T-helper 17 cell (primary cell): Measurements from ENCODE around the gene KCNIP4. TPM values are rescaled to one million over a fixed set of nuclear protein-coding genes. Genes with fewer than 3 reads are reported as not detected.
A peak's percentile ranks its signal among the peaks of the same experiment; 100 is the strongest.

Source experiments
- ATAC-seq: fragments of 150-1000 bp; cut with Tn5 transposase; 2 replicates; pipeline ENCODE4 v1.10.0; 2021; ENCODE audit warnings: mild to moderate bottlenecking, moderate library complexity
- DNase-seq, 3 donors: peaks; one replicate each; pipeline versions ENCODE4 v3.0.0 to v3.0.0-alpha.2; 2020 to 2021
- H3K9me3 ChIP-seq: one replicate; pipeline ENCODE4 v1.7.0; 2013; ENCODE audit warnings: low read length, mild to moderate bottlenecking; ENCODE audit not compliant: control insufficient read depth, poor library complexity, severe bottlenecking
- H3K27ac Mint-ChIP-seq: one replicate; pipeline ENCODE4 v1.8.0; 2022; ENCODE audit warnings: mild to moderate bottlenecking, moderate library complexity, mixed read lengths
- H3K27me3 Mint-ChIP-seq: one replicate; pipeline ENCODE4 v1.8.0; 2022; ENCODE audit warnings: mixed read lengths
- H3K36me3 Mint-ChIP-seq: one replicate; pipeline ENCODE4 v1.8.0; 2022; ENCODE audit warnings: low read depth, mixed read lengths
- H3K4me1 Mint-ChIP-seq: one replicate; pipeline ENCODE4 v1.8.0; 2022; ENCODE audit warnings: mild to moderate bottlenecking, mixed read lengths
- H3K4me3 Mint-ChIP-seq: one replicate; pipeline ENCODE4 v1.8.0; 2022; ENCODE audit warnings: mild to moderate bottlenecking, moderate library complexity, mixed read lengths
- total RNA-seq, 4 donors: library from RNA in 2 of 4; stranded (reverse) in 2 of 4; gene quantifications; one replicate each; pipeline ENCODE4 v1.2.3 and lab custom pipeline; 2022 to 2026

Gene KCNIP4
- total RNA-seq, 2 donors from 2014 or later: not detected

GRCh38 chr4:20926529-20926928, 1022.0 kb downstream of the KCNIP4 start:
- Mint-ChIP-seq H3K27me3 (no peaks in the 10 kb centered on the region), H3K4me3 (no peak overlapping the region), H3K27ac (no peak overlapping the region), H3K36me3 (no peaks in the 10 kb centered on the region), H3K4me1 (no peaks in the 10 kb centered on the region)
- ATAC-seq (no peak), DNase-seq (no peak)
- H3K9me3 ChIP-seq: no peaks in the 10 kb centered on the region

- H3K9me3 ChIP-seq: no peaks in the 10 kb centered on the region
- no peaks in the 10 kb centered on the region for H3K4me1 Mint-ChIP-seq
- ATAC-seq: no peak
- H3K36me3 Mint-ChIP-seq: no peaks in the 10 kb centered on the region
- no peak overlapping the region for H3K27ac Mint-ChIP-seq
- H3K4me3 Mint-ChIP-seq: no peak overlapping the region
- DNase-seq: no peak
- H3K27me3 Mint-ChIP-seq: no peaks in the 10 kb centered on the region
These were observed 1023.4 kb downstream of the KCNIP4 start for GRCh38 chr4:20925176-20925575.

GRCh38 chr4:20922962-20923361, 1025.6 kb downstream of the KCNIP4 start:
- ATAC-seq: no peak
- H3K36me3 Mint-ChIP-seq: no peaks in the 10 kb centered on the region
- H3K27me3 Mint-ChIP-seq: no peaks in the 10 kb centered on the region
- no peaks in the 10 kb centered on the region for H3K4me1 Mint-ChIP-seq
- no peaks in the 10 kb centered on the region for H3K9me3 ChIP-seq
- H3K27ac Mint-ChIP-seq: no peak overlapping the region
- no peak for DNase-seq
- no peak overlapping the region for H3K4me3 Mint-ChIP-seq

GRCh38 chr4:20916106-20916505, 1032.5 kb downstream of the KCNIP4 start:
- no peaks in the 10 kb centered on the region for H3K36me3 Mint-ChIP-seq
- no peak for DNase-seq
- no peaks in the 10 kb centered on the region for H3K9me3 ChIP-seq
- peak overlapping the region; percentile 60 for H3K4me3 Mint-ChIP-seq
- H3K27me3 Mint-ChIP-seq: no peaks in the 10 kb centered on the region
- peak; percentile 91 for ATAC-seq
- peaks cover 20% of the 10 kb centered on the region for H3K4me1 Mint-ChIP-seq
- peak overlapping the region; percentile 56 for H3K27ac Mint-ChIP-seq

GRCh38 chr4:20904966-20905365, 1043.6 kb downstream of the KCNIP4 start:
- no peak overlapping the region for H3K27ac Mint-ChIP-seq
- no peaks in the 10 kb centered on the region for H3K9me3 ChIP-seq
- H3K27me3 Mint-ChIP-seq: no peaks in the 10 kb centered on the region
- H3K36me3 Mint-ChIP-seq: no peaks in the 10 kb centered on the region
- peaks cover 4% of the 10 kb centered on the region for H3K4me1 Mint-ChIP-seq
- H3K4me3 Mint-ChIP-seq: no peak overlapping the region
- DNase-seq (no peak), ATAC-seq (no peak)

GRCh38 chr4:20901851-20902250, 1046.7 kb downstream of the KCNIP4 start:
- no peaks in the 10 kb centered on the region for H3K27me3 Mint-ChIP-seq
- H3K27ac Mint-ChIP-seq: no peak overlapping the region
- DNase-seq (no peak), ATAC-seq (no peak)
- no peaks in the 10 kb centered on the region for H3K36me3 Mint-ChIP-seq
- H3K4me3 Mint-ChIP-seq: no peak overlapping the region
- H3K4me1 Mint-ChIP-seq: peaks cover 2% of the 10 kb centered on the region
- H3K9me3 ChIP-seq: no peaks in the 10 kb centered on the region

- Mint-ChIP-seq H3K4me1 (peaks cover under 1% of the 10 kb centered on the region), H3K4me3 (no peak overlapping the region), H3K27me3 (no peaks in the 10 kb centered on the region), H3K27ac (no peak overlapping the region), H3K36me3 (no peaks in the 10 kb centered on the region)
- ATAC-seq (no peak), DNase-seq (no peak)
- no peaks in the 10 kb centered on the region for H3K9me3 ChIP-seq
These were observed 1049.0 kb downstream of the KCNIP4 start for GRCh38 chr4:20899591-20899990.

- no peak for ATAC-seq
- Mint-ChIP-seq H3K27me3 (no peaks in the 10 kb centered on the region), H3K27ac (no peak overlapping the region), H3K4me3 (no peak overlapping the region), H3K36me3 (peaks cover 2% of the 10 kb centered on the region), H3K4me1 (no peaks in the 10 kb centered on the region)
- no peaks in the 10 kb centered on the region for H3K9me3 ChIP-seq
- DNase-seq: no peak
These were observed 1052.6 kb downstream of the KCNIP4 start for GRCh38 chr4:20895988-20896387.

- H3K27ac Mint-ChIP-seq: no peak overlapping the region
- no peak overlapping the region for H3K4me3 Mint-ChIP-seq
- DNase-seq (no peak), ATAC-seq (no peak)
- H3K36me3 Mint-ChIP-seq: peaks cover 2% of the 10 kb centered on the region
- no peaks in the 10 kb centered on the region for H3K4me1 Mint-ChIP-seq
- H3K27me3 Mint-ChIP-seq: no peaks in the 10 kb centered on the region
- H3K9me3 ChIP-seq: no peaks in the 10 kb centered on the region
These were observed 1053.4 kb downstream of the KCNIP4 start for GRCh38 chr4:20895208-20895607.

- Mint-ChIP-seq H3K36me3 (peaks cover 2% of the 10 kb centered on the region), H3K4me1 (no peaks in the 10 kb centered on the region), H3K4me3 (no peak overlapping the region), H3K27ac (no peak overlapping the region), H3K27me3 (no peaks in the 10 kb centered on the region)
- no peaks in the 10 kb centered on the region for H3K9me3 ChIP-seq
- ATAC-seq (no peak), DNase-seq (no peak)
These were observed 1057.8 kb downstream of the KCNIP4 start for GRCh38 chr4:20890761-20891160.

GRCh38 chr4:20889901-20890300, 1058.7 kb downstream of the KCNIP4 start:
- H3K9me3 ChIP-seq: no peaks in the 10 kb centered on the region
- Mint-ChIP-seq H3K27me3 (no peaks in the 10 kb centered on the region), H3K4me1 (no peaks in the 10 kb centered on the region), H3K27ac (no peak overlapping the region), H3K4me3 (no peak overlapping the region), H3K36me3 (peaks cover 2% of the 10 kb centered on the region)
- ATAC-seq (no peak), DNase-seq (no peak)

- ATAC-seq: no peak
- Mint-ChIP-seq H3K27me3 (no peaks in the 10 kb centered on the region), H3K4me3 (no peak overlapping the region), H3K27ac (no peak overlapping the region), H3K36me3 (no peaks in the 10 kb centered on the region), H3K4me1 (peaks cover 2% of the 10 kb centered on the region)
- no peak for DNase-seq
- H3K9me3 ChIP-seq: no peaks in the 10 kb centered on the region
These were observed 1064.9 kb downstream of the KCNIP4 start for GRCh38 chr4:20883677-20884076.

GRCh38 chr4:20883231-20883630, 1065.3 kb downstream of the KCNIP4 start:
- H3K36me3 Mint-ChIP-seq: no peaks in the 10 kb centered on the region
- no peak for DNase-seq
- H3K27me3 Mint-ChIP-seq: no peaks in the 10 kb centered on the region
- H3K4me1 Mint-ChIP-seq: peaks cover 2% of the 10 kb centered on the region
- H3K9me3 ChIP-seq: no peaks in the 10 kb centered on the region
- no peak overlapping the region for H3K4me3 Mint-ChIP-seq
- no peak for ATAC-seq
- no peak overlapping the region for H3K27ac Mint-ChIP-seq

- ATAC-seq (no peak), DNase-seq (no peak)
- Mint-ChIP-seq H3K27ac (no peak overlapping the region), H3K27me3 (no peaks in the 10 kb centered on the region), H3K4me1 (peaks cover 2% of the 10 kb centered on the region), H3K36me3 (no peaks in the 10 kb centered on the region), H3K4me3 (no peak overlapping the region)
- H3K9me3 ChIP-seq: no peaks in the 10 kb centered on the region
These were observed 1066.1 kb downstream of the KCNIP4 start for GRCh38 chr4:20882500-20882899.

GRCh38 chr4:20881658-20882057, 1066.9 kb downstream of the KCNIP4 start:
- no peaks in the 10 kb centered on the region for H3K9me3 ChIP-seq
- DNase-seq (no peak), ATAC-seq (no peak)
- H3K36me3 Mint-ChIP-seq: no peaks in the 10 kb centered on the region
- H3K4me3 Mint-ChIP-seq: no peak overlapping the region
- peaks cover 2% of the 10 kb centered on the region for H3K4me1 Mint-ChIP-seq
- H3K27ac Mint-ChIP-seq: no peak overlapping the region
- H3K27me3 Mint-ChIP-seq: no peaks in the 10 kb centered on the region
